ENCODE results near the gene POU4F1.

The POU4F1 gene

GRCh38 chr13:78601124-78601873, 2.1 kb downstream of the POU4F1 start:
- DNase-seq (ENCODE audit: extremely low read depth, low read depth) = no peak
- no peak for TF ChIP-seq CTCF (IDR thresholded peaks at IDR 0.05; ENCODE audit: low read depth, low read length, missing control alignments)
- H3K4me3 ChIP-seq (replicated peaks; ENCODE audit: low read depth, low read length) = no peak overlapping the region

DNA sequence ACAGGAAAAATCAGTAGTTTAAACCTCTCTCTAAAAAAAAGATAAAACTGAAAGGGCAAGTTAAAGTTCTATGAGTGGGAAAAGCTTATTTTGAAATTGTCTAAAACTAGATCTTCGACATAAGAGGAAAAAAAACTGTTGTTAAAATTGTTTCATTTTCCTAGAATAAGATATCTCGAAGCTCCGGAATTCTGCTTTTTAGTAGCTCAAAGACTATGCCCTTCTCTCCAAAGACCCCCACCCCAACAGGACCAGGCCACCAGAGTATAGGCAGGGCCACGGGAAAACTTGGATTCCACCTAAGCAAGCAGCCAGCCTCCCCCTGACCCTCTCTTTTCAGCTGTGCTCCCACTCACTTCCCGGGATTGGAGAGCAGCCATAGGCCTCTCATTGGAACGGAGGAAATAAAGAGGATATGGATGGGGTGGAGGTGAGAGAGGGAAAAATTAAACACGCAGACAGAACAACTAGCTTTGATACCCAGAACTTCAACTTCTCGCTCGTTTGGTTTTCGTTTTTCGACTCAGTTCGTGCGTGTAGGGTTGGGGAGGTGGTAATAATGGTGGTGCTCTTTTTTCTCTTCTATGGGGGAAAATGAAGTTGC, 3.0 kb downstream of the POU4F1 start:
- no peak for TF ChIP-seq CTCF (IDR thresholded peaks at IDR 0.05; ENCODE audit: low read depth, low read length, missing control alignments)
- no peak overlapping the region for H3K4me3 ChIP-seq (replicated peaks; ENCODE audit: low read depth, low read length)
- no peak for DNase-seq (ENCODE audit: extremely low read depth, low read depth)

DNA sequence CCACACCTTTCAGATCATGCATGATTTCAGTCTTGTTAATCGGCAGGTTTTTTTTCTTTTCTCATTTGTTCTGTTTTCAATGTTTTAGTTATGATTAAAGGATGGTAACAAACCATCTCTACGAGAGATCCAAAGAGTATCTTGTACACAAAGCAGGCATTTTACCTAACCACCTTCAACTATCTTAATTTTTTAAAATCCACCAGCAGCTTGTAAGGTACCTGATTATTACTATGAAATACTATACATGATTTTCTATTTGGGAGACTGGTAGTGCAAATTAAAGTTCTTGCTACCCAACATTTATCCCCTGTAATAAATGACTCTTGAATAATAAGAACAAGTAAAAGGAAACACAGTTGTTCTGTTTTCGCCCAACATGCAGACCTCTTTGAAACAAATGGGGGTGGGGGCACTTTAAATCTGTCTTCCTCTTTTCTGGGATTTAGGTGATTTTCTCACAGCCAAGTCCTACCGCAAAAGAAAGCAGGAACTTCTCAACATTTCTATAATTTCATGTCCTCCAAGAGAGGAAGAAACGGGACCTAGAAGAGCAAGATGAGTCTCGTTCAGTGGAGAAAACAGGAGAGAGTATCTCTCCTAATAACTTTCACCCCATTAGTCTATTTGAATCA, 3.6 kb downstream of the POU4F1 start:
- H3K4me3 ChIP-seq (replicated peaks; ENCODE audit: low read depth, low read length) = no peak overlapping the region
- DNase-seq (ENCODE audit: extremely low read depth, low read depth) = no peak
- TF ChIP-seq CTCF (IDR thresholded peaks at IDR 0.05; ENCODE audit: low read depth, low read length, missing control alignments) = no peak

DNA sequence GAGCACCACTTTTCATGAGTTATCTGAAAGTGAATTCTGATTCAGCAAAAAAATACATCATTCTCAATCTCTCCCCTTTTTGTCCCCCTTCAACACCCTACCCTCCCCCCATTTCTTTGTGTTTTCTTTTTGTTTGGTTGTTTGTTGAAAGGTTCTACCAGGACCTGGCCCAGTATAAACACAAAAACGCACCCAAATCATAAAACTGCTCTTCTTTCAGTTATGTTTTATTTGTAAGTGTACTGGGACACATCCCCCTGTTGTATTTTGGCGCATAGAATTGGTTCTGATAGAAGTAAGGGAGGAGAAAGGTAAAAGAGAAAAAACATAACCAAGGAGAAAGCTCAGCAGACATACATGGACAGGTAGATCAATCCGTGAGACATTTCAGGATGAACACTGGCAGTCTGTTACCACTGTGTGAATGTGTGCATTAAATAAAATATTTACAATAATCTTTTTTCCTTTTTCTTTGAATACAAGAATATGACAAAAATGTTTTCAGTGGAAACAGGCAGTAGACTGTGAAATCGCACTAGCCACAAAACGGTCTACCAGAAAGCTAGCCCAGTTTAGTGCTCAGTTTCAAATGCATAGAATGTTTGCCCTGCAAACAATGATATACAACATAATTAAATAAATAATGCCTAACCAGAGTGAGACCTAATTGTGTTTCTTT, 4.2 kb downstream of the POU4F1 start:
- TF ChIP-seq CTCF (IDR thresholded peaks at IDR 0.05; ENCODE audit: low read depth, low read length, missing control alignments) = no peak
- no peak for DNase-seq (ENCODE audit: extremely low read depth, low read depth)
- H3K4me3 ChIP-seq (replicated peaks; ENCODE audit: low read depth, low read length) = no peak overlapping the region

- no peak overlapping the region for H3K4me3 ChIP-seq (replicated peaks; ENCODE audit: low read depth, low read length)
- DNase-seq (ENCODE audit: extremely low read depth, low read depth) = no peak
- TF ChIP-seq CTCF (IDR thresholded peaks at IDR 0.05; ENCODE audit: low read depth, low read length, missing control alignments) = no peak
Observed at GRCh38 chr13:78598116-78598781, 5.1 kb downstream of the POU4F1 start.

DNA sequence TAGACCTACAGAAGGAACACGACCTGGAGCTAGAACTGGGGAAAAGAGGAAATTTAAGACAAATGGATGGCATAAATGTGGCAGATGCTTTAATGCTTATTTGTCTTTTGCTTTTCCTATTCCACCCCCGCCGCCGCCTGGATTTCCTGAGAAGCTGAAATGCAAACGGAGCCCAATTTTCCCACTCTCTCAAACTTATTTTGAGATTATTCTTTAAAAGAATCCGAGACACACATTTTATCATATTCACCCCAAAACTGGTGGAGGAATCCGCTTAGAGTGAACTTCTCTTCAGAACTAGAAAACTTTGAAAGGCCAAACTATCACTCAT, 5.8 kb downstream of the POU4F1 start:
- DNase-seq (ENCODE audit: extremely low read depth, low read depth) = no peak
- H3K4me3 ChIP-seq (replicated peaks; ENCODE audit: low read depth, low read length) = no peak overlapping the region
- TF ChIP-seq CTCF (IDR thresholded peaks at IDR 0.05; ENCODE audit: low read depth, low read length, missing control alignments) = no peak
